GM23338 (cell line): ENCODE results near the gene EFCAB12. TPM values are rescaled to one million over a fixed set of nuclear protein-coding genes. Genes with fewer than 3 reads are reported as not detected.

ENCODE experiments used
- ATAC-seq: fragments of 200-7000 bp; cut with Tn5 transposase; 3 replicates; pipeline ENCODE4 v1.9.1; 2020
- DNase-seq: peaks from one replicate; pipeline ENCODE4 v3.0.0-alpha.2; 2015; ENCODE audit warnings: low spot score
- H2AFZ ChIP-seq: fragments of 200-600 bp; sonication (generic); 2 replicates; pipeline ENCODE4 v1.8.0; 2016; ENCODE audit warnings: antibody characterized with exemption, mild to moderate bottlenecking, moderate library complexity
- H3F3A ChIP-seq: fragments of 200-600 bp; sonication (generic); replicated peaks from 2 replicates; pipeline ENCODE4 v1.8.0; 2017; ENCODE audit warnings: antibody characterized with exemption, mixed run types, low read depth
- H3K27ac ChIP-seq: fragments of 200-600 bp; sonication (generic); 2 replicates; pipeline ENCODE4 v1.6.1; 2016; ENCODE audit warnings: low read depth
- H3K27me3 ChIP-seq: fragments of 200-600 bp; sonication (generic); 2 replicates; pipeline ENCODE4 v1.8.0; 2016; ENCODE audit warnings: mild to moderate bottlenecking, mixed run types, moderate library complexity; ENCODE audit not compliant: insufficient read depth
- H3K36me3 ChIP-seq: fragments of 200-600 bp; sonication (generic); 2 replicates; pipeline ENCODE4 v1.8.0; 2016; ENCODE audit warnings: mild to moderate bottlenecking; ENCODE audit not compliant: insufficient read depth
- H3K4me1 ChIP-seq: fragments of 200-600 bp; sonication (generic); 2 replicates; pipeline ENCODE4 v1.8.0; 2016; ENCODE audit warnings: mild to moderate bottlenecking, moderate library complexity; ENCODE audit not compliant: insufficient read depth
- H3K4me2 ChIP-seq: fragments of 200-600 bp; sonication (generic); 2 replicates; pipeline ENCODE4 v1.7.1; 2017; ENCODE audit warnings: mixed run types
- H3K4me3 ChIP-seq: fragments of 200-600 bp; sonication (generic); 2 replicates; pipeline ENCODE4 v1.6.1; 2016; ENCODE audit warnings: mixed run types
- H3K79me2 ChIP-seq: fragments of 200-600 bp; sonication (generic); replicated peaks from 2 replicates; pipeline ENCODE4 v1.8.0; 2017; ENCODE audit warnings: mild to moderate bottlenecking; ENCODE audit not compliant: insufficient read depth
- H3K9me2 ChIP-seq: fragments of 200-600 bp; sonication (generic); 2 replicates; pipeline ENCODE4 v1.8.0; 2017; ENCODE audit not compliant: insufficient read depth
- H4K20me1 ChIP-seq: fragments of 200-600 bp; sonication (generic); replicated peaks from 2 replicates; pipeline ENCODE4 v1.8.0; 2017; ENCODE audit warnings: mild to moderate bottlenecking; ENCODE audit not compliant: insufficient read depth
- H3K27ac Mint-ChIP-seq: 2 replicates; pipeline ENCODE4 v1.8.0; 2020; ENCODE audit warnings: inconsistent platforms, mild to moderate bottlenecking, moderate library complexity, mixed read lengths
- H3K27me3 Mint-ChIP-seq: 3 replicates; pipeline ENCODE4 v1.8.0; 2022; ENCODE audit warnings: low read depth, mild to moderate bottlenecking, moderate library complexity, mixed read lengths, inconsistent platforms; ENCODE audit not compliant: insufficient read depth, poor library complexity
- H3K36me3 Mint-ChIP-seq: 3 replicates; pipeline ENCODE4 v1.8.0; 2021; ENCODE audit warnings: low read depth, mild to moderate bottlenecking, inconsistent platforms, moderate library complexity, mixed read lengths
- H3K4me1 Mint-ChIP-seq: 3 replicates; pipeline ENCODE4 v1.8.0; 2020; ENCODE audit warnings: mild to moderate bottlenecking, inconsistent platforms, mixed read lengths
- H3K4me3 Mint-ChIP-seq: 3 replicates; pipeline ENCODE4 v1.8.0; 2021; ENCODE audit warnings: moderate library complexity, mild to moderate bottlenecking, inconsistent platforms, mixed read lengths
- H3K9me3 Mint-ChIP-seq: 3 replicates; pipeline ENCODE4 v1.8.0; 2020; ENCODE audit warnings: moderate library complexity, mild to moderate bottlenecking, inconsistent platforms, mixed read lengths
- CREB1 ChIP-seq: fragments of 250-450 bp; sonication (Bioruptor Pico); IDR thresholded peaks from 2 replicates; pipeline ENCODE4 v1.5.0; 2020; ENCODE audit warnings: low read depth, mild to moderate bottlenecking, moderate library complexity
- EZH2 ChIP-seq: fragments of 200-600 bp; sonication (generic); IDR thresholded peaks from one replicate; pipeline ENCODE4 v1.8.0; 2017; ENCODE audit warnings: antibody characterized with exemption, mild to moderate bottlenecking, low read depth; ENCODE audit not compliant: unreplicated experiment
- EZH2phosphoT487 ChIP-seq: fragments of 200-600 bp; sonication (generic); IDR thresholded peaks from one replicate; pipeline ENCODE4 v1.8.1; 2018; ENCODE audit warnings: antibody characterized with exemption; ENCODE audit not compliant: unreplicated experiment
- JUNB ChIP-seq: IDR thresholded peaks from one replicate; pipeline ENCODE4 v1.6.1; 2016; ENCODE audit warnings: antibody characterized with exemption; ENCODE audit not compliant: unreplicated experiment
- NANOG ChIP-seq: IDR thresholded peaks from 2 replicates; pipeline ENCODE4 v1.6.1; 2016; ENCODE audit warnings: antibody characterized with exemption, borderline replicate concordance
- STAT1 ChIP-seq: IDR thresholded peaks from one replicate; pipeline ENCODE4 v1.6.1; 2016; ENCODE audit warnings: antibody characterized with exemption; ENCODE audit not compliant: unreplicated experiment
- ZNF331 ChIP-seq: fragments of 250-450 bp; sonication (Bioruptor Pico); IDR thresholded peaks from 2 replicates; pipeline ENCODE4 v1.5.0; 2020; ENCODE audit warnings: low read depth, mild to moderate bottlenecking, moderate library complexity
- polyA plus RNA-seq: library from polyadenylated mRNA; unstranded; fragments of >200 nt; fragmentation: Nextera tagmentation; extraction: Ambion mirVana; gene quantifications from 2 replicates; pipeline ENCODE4 v1.2.1, GENCODE V29; 2016
- total RNA-seq: library from RNA; depleted of rRNA; stranded (reverse); fragments of >200 nt; shearing (Covaris generic); gene quantifications from 2 replicates; pipeline ENCODE4 v1.2.3, GENCODE V29; 2014
- TF ChIP-seq, protein P1 (sequence below): fragments of 250-450 bp; sonication (Bioruptor Pico); IDR thresholded peaks from 2 replicates; pipeline ENCODE4 v1.5.0; 2020; ENCODE audit warnings: mild to moderate bottlenecking, moderate library complexity
- TF ChIP-seq, protein P2 (sequence below), 2 experiments: fragments of 200-600 bp in 1 of 2; sonication (generic) in 1 of 2; conservative IDR thresholded peaks; 2 replicates each; pipeline versions ENCODE4 v1.5.1 to v1.6.1; 2016 to 2017; ENCODE audit warnings: antibody characterized with exemption in 2 of 2, low read depth in 2 of 2, mild to moderate bottlenecking in 2 of 2, moderate library complexity in 1 of 2
- TF ChIP-seq, protein P3 (sequence below): IDR thresholded peaks from one replicate; pipeline ENCODE4 v1.6.1; 2018; ENCODE audit warnings: antibody characterized with exemption; ENCODE audit not compliant: unreplicated experiment
- TF ChIP-seq, protein P4 (sequence below): IDR thresholded peaks from 2 replicates; pipeline ENCODE4 v1.6.1; 2016; ENCODE audit warnings: antibody characterized with exemption

Gene EFCAB12
- total and polyA plus RNA-seq, 2 experiments from 2014 or later, result 0.24 to 0.65 TPM

DNA sequence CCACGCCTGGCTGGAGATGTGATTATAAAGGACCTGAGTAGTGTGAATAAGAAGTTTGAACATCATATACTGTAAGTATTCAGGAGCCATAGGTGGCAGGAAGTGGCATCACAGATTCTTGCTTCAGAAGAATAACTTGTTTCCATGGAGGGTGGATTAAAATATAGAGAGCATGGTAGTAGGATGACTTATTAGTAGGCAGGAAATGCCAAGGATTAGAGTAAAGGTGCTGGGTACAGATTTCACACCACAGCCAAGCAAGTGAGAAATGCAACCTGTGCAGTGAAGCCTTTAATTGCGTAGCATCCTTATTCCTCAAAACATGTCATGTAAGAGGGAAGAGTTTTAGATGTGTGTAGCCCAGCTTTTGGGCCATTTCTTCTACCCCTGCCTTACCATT is 42.4 kb upstream of the EFCAB12 start:
- Mint-ChIP-seq H3K27me3 (peaks cover 1% of the 10 kb centered on the region), H3K4me1 (no peaks in the 10 kb centered on the region), H3K27ac (no peak overlapping the region), H3K36me3 (peaks cover 8% of the 10 kb centered on the region; the same call in 2 of the 3 replicates), H3K9me3 (no peaks in the 10 kb centered on the region), H3K4me3 (no peak overlapping the region)
- Histone ChIP-seq H4K20me1 (no peaks in the 10 kb centered on the region; the same call in 1 of the 2 replicates), H3K4me3 (no peak overlapping the region), H3K9me2 (no peaks in the 10 kb centered on the region), H3K27ac (no peak overlapping the region), H3K36me3 (peaks cover 3% of the 10 kb centered on the region; the same call in 1 of the 2 replicates), H3K27me3 (no peaks in the 10 kb centered on the region), H2AFZ (no peak overlapping the region), H3K4me2 (no peak overlapping the region), H3F3A (no peaks in the 10 kb centered on the region), H3K4me1 (no peaks in the 10 kb centered on the region), H3K79me2 (no peaks in the 10 kb centered on the region)
- DNase-seq, result no peak
- TF ChIP-seq STAT1 (no peak), NANOG (no peak), EZH2phosphoT487 (no peak), EZH2 (no peak), CREB1 (no peak), JUNB (no peak), ZNF331 (CRISPR knock-in tag) (no peak)
- TF ChIP-seq, protein P1, sequence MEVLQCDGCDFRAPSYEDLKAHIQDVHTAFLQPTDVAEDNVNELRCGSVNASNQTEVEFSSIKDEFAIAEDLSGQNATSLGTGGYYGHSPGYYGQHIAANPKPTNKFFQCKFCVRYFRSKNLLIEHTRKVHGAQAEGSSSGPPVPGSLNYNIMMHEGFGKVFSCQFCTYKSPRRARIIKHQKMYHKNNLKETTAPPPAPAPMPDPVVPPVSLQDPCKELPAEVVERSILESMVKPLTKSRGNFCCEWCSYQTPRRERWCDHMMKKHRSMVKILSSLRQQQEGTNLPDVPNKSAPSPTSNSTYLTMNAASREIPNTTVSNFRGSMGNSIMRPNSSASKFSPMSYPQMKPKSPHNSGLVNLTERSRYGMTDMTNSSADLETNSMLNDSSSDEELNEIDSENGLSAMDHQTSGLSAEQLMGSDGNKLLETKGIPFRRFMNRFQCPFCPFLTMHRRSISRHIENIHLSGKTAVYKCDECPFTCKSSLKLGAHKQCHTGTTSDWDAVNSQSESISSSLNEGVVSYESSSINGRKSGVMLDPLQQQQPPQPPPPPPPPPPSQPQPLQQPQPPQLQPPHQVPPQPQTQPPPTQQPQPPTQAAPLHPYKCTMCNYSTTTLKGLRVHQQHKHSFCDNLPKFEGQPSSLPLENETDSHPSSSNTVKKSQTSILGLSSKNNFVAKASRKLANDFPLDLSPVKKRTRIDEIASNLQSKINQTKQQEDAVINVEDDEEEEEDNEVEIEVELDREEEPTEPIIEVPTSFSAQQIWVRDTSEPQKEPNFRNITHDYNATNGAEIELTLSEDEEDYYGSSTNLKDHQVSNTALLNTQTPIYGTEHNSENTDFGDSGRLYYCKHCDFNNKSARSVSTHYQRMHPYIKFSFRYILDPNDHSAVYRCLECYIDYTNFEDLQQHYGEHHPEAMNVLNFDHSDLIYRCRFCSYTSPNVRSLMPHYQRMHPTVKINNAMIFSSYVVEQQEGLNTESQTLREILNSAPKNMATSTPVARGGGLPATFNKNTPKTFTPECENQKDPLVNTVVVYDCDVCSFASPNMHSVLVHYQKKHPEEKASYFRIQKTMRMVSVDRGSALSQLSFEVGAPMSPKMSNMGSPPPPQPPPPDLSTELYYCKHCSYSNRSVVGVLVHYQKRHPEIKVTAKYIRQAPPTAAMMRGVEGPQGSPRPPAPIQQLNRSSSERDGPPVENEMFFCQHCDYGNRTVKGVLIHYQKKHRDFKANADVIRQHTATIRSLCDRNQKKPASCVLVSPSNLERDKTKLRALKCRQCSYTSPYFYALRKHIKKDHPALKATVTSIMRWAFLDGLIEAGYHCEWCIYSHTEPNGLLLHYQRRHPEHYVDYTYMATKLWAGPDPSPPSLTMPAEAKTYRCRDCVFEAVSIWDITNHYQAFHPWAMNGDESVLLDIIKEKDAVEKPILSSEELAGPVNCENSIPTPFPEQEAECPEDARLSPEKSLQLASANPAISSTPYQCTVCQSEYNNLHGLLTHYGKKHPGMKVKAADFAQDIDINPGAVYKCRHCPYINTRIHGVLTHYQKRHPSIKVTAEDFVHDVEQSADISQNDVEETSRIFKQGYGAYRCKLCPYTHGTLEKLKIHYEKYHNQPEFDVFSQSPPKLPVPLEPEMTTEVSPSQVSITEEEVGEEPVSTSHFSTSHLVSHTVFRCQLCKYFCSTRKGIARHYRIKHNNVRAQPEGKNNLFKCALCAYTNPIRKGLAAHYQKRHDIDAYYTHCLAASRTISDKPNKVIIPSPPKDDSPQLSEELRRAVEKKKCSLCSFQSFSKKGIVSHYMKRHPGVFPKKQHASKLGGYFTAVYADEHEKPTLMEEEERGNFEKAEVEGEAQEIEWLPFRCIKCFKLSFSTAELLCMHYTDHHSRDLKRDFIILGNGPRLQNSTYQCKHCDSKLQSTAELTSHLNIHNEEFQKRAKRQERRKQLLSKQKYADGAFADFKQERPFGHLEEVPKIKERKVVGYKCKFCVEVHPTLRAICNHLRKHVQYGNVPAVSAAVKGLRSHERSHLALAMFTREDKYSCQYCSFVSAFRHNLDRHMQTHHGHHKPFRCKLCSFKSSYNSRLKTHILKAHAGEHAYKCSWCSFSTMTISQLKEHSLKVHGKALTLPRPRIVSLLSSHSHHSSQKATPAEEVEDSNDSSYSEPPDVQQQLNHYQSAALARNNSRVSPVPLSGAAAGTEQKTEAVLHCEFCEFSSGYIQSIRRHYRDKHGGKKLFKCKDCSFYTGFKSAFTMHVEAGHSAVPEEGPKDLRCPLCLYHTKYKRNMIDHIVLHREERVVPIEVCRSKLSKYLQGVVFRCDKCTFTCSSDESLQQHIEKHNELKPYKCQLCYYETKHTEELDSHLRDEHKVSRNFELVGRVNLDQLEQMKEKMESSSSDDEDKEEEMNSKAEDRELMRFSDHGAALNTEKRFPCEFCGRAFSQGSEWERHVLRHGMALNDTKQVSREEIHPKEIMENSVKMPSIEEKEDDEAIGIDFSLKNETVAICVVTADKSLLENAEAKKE, result no peak
- TF ChIP-seq, protein P2, sequence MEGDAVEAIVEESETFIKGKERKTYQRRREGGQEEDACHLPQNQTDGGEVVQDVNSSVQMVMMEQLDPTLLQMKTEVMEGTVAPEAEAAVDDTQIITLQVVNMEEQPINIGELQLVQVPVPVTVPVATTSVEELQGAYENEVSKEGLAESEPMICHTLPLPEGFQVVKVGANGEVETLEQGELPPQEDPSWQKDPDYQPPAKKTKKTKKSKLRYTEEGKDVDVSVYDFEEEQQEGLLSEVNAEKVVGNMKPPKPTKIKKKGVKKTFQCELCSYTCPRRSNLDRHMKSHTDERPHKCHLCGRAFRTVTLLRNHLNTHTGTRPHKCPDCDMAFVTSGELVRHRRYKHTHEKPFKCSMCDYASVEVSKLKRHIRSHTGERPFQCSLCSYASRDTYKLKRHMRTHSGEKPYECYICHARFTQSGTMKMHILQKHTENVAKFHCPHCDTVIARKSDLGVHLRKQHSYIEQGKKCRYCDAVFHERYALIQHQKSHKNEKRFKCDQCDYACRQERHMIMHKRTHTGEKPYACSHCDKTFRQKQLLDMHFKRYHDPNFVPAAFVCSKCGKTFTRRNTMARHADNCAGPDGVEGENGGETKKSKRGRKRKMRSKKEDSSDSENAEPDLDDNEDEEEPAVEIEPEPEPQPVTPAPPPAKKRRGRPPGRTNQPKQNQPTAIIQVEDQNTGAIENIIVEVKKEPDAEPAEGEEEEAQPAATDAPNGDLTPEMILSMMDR (conservative IDR thresholded peaks at IDR 0.05; ENCODE audit: low read depth in 2 of 2), result no peak
- TF ChIP-seq, protein P3, sequence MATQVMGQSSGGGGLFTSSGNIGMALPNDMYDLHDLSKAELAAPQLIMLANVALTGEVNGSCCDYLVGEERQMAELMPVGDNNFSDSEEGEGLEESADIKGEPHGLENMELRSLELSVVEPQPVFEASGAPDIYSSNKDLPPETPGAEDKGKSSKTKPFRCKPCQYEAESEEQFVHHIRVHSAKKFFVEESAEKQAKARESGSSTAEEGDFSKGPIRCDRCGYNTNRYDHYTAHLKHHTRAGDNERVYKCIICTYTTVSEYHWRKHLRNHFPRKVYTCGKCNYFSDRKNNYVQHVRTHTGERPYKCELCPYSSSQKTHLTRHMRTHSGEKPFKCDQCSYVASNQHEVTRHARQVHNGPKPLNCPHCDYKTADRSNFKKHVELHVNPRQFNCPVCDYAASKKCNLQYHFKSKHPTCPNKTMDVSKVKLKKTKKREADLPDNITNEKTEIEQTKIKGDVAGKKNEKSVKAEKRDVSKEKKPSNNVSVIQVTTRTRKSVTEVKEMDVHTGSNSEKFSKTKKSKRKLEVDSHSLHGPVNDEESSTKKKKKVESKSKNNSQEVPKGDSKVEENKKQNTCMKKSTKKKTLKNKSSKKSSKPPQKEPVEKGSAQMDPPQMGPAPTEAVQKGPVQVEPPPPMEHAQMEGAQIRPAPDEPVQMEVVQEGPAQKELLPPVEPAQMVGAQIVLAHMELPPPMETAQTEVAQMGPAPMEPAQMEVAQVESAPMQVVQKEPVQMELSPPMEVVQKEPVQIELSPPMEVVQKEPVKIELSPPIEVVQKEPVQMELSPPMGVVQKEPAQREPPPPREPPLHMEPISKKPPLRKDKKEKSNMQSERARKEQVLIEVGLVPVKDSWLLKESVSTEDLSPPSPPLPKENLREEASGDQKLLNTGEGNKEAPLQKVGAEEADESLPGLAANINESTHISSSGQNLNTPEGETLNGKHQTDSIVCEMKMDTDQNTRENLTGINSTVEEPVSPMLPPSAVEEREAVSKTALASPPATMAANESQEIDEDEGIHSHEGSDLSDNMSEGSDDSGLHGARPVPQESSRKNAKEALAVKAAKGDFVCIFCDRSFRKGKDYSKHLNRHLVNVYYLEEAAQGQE, result no peak
- TF ChIP-seq, protein P4, sequence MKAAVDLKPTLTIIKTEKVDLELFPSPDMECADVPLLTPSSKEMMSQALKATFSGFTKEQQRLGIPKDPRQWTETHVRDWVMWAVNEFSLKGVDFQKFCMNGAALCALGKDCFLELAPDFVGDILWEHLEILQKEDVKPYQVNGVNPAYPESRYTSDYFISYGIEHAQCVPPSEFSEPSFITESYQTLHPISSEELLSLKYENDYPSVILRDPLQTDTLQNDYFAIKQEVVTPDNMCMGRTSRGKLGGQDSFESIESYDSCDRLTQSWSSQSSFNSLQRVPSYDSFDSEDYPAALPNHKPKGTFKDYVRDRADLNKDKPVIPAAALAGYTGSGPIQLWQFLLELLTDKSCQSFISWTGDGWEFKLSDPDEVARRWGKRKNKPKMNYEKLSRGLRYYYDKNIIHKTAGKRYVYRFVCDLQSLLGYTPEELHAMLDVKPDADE, result no peak
- ATAC-seq, result no peak
